Mucosa of rectum (tissue), 2 donors: ENCODE data around the gene NEDD4.

Experiments used
- H3K27ac ChIP-seq, 2 donors: one replicate each; pipeline ENCODE4 v1.7.0; 2013; ENCODE audit warnings: inconsistent platforms in 2 of 2, low read depth in 2 of 2, low read length in 2 of 2
- H3K27me3 ChIP-seq, 2 donors: one replicate each; pipeline ENCODE4 v1.7.0; 2013; ENCODE audit warnings: low read length in 2 of 2; ENCODE audit not compliant: control insufficient read depth in 2 of 2, insufficient read depth in 2 of 2
- H3K36me3 ChIP-seq, 2 donors: one replicate each; pipeline ENCODE4 v1.7.0; 2013; ENCODE audit warnings: low read length in 2 of 2; ENCODE audit not compliant: control insufficient read depth in 2 of 2, insufficient read depth in 2 of 2
- H3K4me1 ChIP-seq, 2 donors: one replicate each; pipeline ENCODE4 v1.7.0; 2013; ENCODE audit warnings: low read length in 2 of 2, mild to moderate bottlenecking in 1 of 2; ENCODE audit not compliant: control insufficient read depth in 2 of 2, insufficient read depth in 2 of 2
- H3K4me3 ChIP-seq, 2 donors: one replicate each; pipeline ENCODE4 v1.7.0; 2013; ENCODE audit warnings: low read length in 2 of 2
- H3K9ac ChIP-seq, 2 donors: one replicate each; pipeline ENCODE4 v1.7.0; 2013; ENCODE audit warnings: low read length in 2 of 2, low read depth in 1 of 2, mild to moderate bottlenecking in 1 of 2
- H3K9me3 ChIP-seq, 2 donors: one replicate each; pipeline ENCODE4 v1.7.0; 2013; ENCODE audit warnings: low read length in 2 of 2; ENCODE audit not compliant: control insufficient read depth in 2 of 2
- donor health status: healthy.
- donor health status: Normal muscosa, but diverticular disease.

The NEDD4 gene

GRCh38 chr15:55993111-55993803 lies at the start of gene NEDD4:
NEDD4 (minus strand) TSS chr15:55993612; CDS start chr15:55993555, 57 bp downstream.
- peak within 1 kb of the TSS; percentile 70 to 73 for H3K9ac ChIP-seq
- no peaks in the 10 kb centered on the region for H3K36me3 ChIP-seq
- peak within 1 kb of the TSS; percentile 82 to 89 for H3K4me3 ChIP-seq
- no peaks in the 10 kb centered on the region for H3K9me3 ChIP-seq
- H3K27me3 ChIP-seq, result no peaks in the 10 kb centered on the region
- H3K4me1 ChIP-seq, result peaks cover 0 to 3% of the 10 kb centered on the region in 2 donors
- H3K27ac ChIP-seq, result peak within 1 kb of the TSS; percentile 74 to 81

GRCh38 chr15:56042498-56042897 lies 49.1 kb upstream of the NEDD4 start:
- Histone ChIP-seq H3K36me3 (no peaks in the 10 kb centered on the region), H3K9ac (no peak overlapping the region), H3K4me1 (peaks cover 0 to 3% of the 10 kb centered on the region in 2 donors), H3K4me3 (no peak overlapping the region), H3K27me3 (no peaks in the 10 kb centered on the region), H3K27ac (no peak overlapping the region), H3K9me3 (no peaks in the 10 kb centered on the region)

GRCh38 chr15:56042031-56042430 lies 48.6 kb upstream of the NEDD4 start:
- Histone ChIP-seq H3K4me1 (peaks cover 0 to 3% of the 10 kb centered on the region in 2 donors), H3K9me3 (no peaks in the 10 kb centered on the region), H3K4me3 (no peak overlapping the region), H3K9ac (no peak overlapping the region), H3K27me3 (no peaks in the 10 kb centered on the region), H3K27ac (no peak overlapping the region), H3K36me3 (no peaks in the 10 kb centered on the region)

GRCh38 chr15:56040081-56041035 lies 46.9 kb upstream of the NEDD4 start:
- Histone ChIP-seq H3K27ac (no peak overlapping the region), H3K27me3 (no peaks in the 10 kb centered on the region), H3K4me1 (peaks cover 0 to 3% of the 10 kb centered on the region in 2 donors), H3K36me3 (no peaks in the 10 kb centered on the region), H3K9ac (no peak overlapping the region), H3K9me3 (no peaks in the 10 kb centered on the region), H3K4me3 (no peak overlapping the region)

- no peak overlapping the region for H3K9ac ChIP-seq
- no peaks in the 10 kb centered on the region for H3K36me3 ChIP-seq
- H3K27ac ChIP-seq, result no peak overlapping the region
- no peaks in the 10 kb centered on the region for H3K9me3 ChIP-seq
- no peaks in the 10 kb centered on the region for H3K27me3 ChIP-seq
- H3K4me3 ChIP-seq, result no peak overlapping the region
- H3K4me1 ChIP-seq, result peaks cover 0 to 3% of the 10 kb centered on the region in 2 donors
Observed at GRCh38 chr15:56038707-56039106, 45.3 kb upstream of the NEDD4 start.

GRCh38 chr15:56038015-56038414 lies 44.6 kb upstream of the NEDD4 start:
- Histone ChIP-seq H3K4me1 (peaks cover 0 to 3% of the 10 kb centered on the region in 2 donors), H3K36me3 (no peaks in the 10 kb centered on the region), H3K4me3 (no peak overlapping the region), H3K9me3 (no peaks in the 10 kb centered on the region), H3K9ac (no peak overlapping the region), H3K27ac (no peak overlapping the region), H3K27me3 (no peaks in the 10 kb centered on the region)

- H3K27ac ChIP-seq, result no peak overlapping the region
- H3K4me3 ChIP-seq, result no peak overlapping the region
- H3K9me3 ChIP-seq, result no peaks in the 10 kb centered on the region
- H3K4me1 ChIP-seq, result no peaks in the 10 kb centered on the region
- no peaks in the 10 kb centered on the region for H3K27me3 ChIP-seq
- no peak overlapping the region for H3K9ac ChIP-seq
- no peaks in the 10 kb centered on the region for H3K36me3 ChIP-seq
Observed at GRCh38 chr15:56036546-56037067, 43.2 kb upstream of the NEDD4 start.

- Histone ChIP-seq H3K36me3 (no peaks in the 10 kb centered on the region), H3K9me3 (no peaks in the 10 kb centered on the region), H3K27ac (no peak overlapping the region), H3K4me3 (no peak overlapping the region), H3K27me3 (no peaks in the 10 kb centered on the region), H3K4me1 (no peaks in the 10 kb centered on the region), H3K9ac (no peak overlapping the region)
Observed at GRCh38 chr15:56035166-56035565, 41.8 kb upstream of the NEDD4 start.

GRCh38 chr15:56034514-56034913 lies 41.1 kb upstream of the NEDD4 start:
- no peaks in the 10 kb centered on the region for H3K27me3 ChIP-seq
- no peaks in the 10 kb centered on the region for H3K9me3 ChIP-seq
- H3K4me3 ChIP-seq, result no peak overlapping the region
- H3K4me1 ChIP-seq, result no peaks in the 10 kb centered on the region
- no peak overlapping the region for H3K27ac ChIP-seq
- no peaks in the 10 kb centered on the region for H3K36me3 ChIP-seq
- H3K9ac ChIP-seq, result no peak overlapping the region

GRCh38 chr15:56032373-56032772 lies 39.0 kb upstream of the NEDD4 start:
- Histone ChIP-seq H3K27ac (no peak overlapping the region), H3K9ac (no peak overlapping the region), H3K4me1 (no peaks in the 10 kb centered on the region), H3K9me3 (no peaks in the 10 kb centered on the region), H3K4me3 (no peak overlapping the region), H3K27me3 (no peaks in the 10 kb centered on the region), H3K36me3 (no peaks in the 10 kb centered on the region)
